Right renal pelvis (tissue), 4 donors: ENCODE measurements around the gene THBD. TPM values are rescaled to one million over a fixed set of nuclear protein-coding genes. Genes with fewer than 3 reads are reported as not detected.

Experiments
- DNase-seq, 4 donors: peaks; one replicate each; pipeline ENCODE4 v3.0.0-alpha.2; 2013; ENCODE audit warnings: low read depth in 4 of 4, low spot score in 3 of 4, missing footprints in 1 of 4
- polyA plus RNA-seq, 4 donors: library from polyadenylated mRNA; unstranded; fragments of 120-200 nt; gene quantifications; one replicate each; pipeline ENCODE4 v1.2.1, GENCODE V29; 2013; ENCODE audit not compliant: insufficient read length in 4 of 4

Gene THBD
- polyA plus RNA-seq, 4 donors: 5.2 to 10.8 (median 5.8) TPM

GRCh38 chr20:23062632-23063031 is 13.2 kb upstream of the THBD start:
- no peak for DNase-seq

- no peak for DNase-seq
Measured at GRCh38 chr20:23061734-23062561, 12.5 kb upstream of the THBD start.

GRCh38 chr20:23061262-23061661 is 11.8 kb upstream of the THBD start:
- DNase-seq: no peak

- no peak for DNase-seq
Measured at GRCh38 chr20:23060629-23061028, 11.2 kb upstream of the THBD start.

GRCh38 chr20:23059846-23060245 is 10.4 kb upstream of the THBD start:
- no peak for DNase-seq

- DNase-seq: no peak
Measured at GRCh38 chr20:23059001-23059400, 9.5 kb upstream of the THBD start.

- no peak for DNase-seq
Measured at GRCh38 chr20:23058240-23058639, 8.8 kb upstream of the THBD start.

GRCh38 chr20:23052904-23053303 is 3.4 kb upstream of the THBD start:
- DNase-seq: no peak

- DNase-seq: peak in 3 of 4 donors; percentile 70 to 79 (median 73)
Measured at GRCh38 chr20:23050847-23051627, 1.6 kb upstream of the THBD start.

- DNase-seq: no peak
Measured at GRCh38 chr20:23050076-23050838, 785 bp upstream of the THBD start.

- no peak for DNase-seq
Measured at GRCh38 chr20:23048283-23049200, 930 bp downstream of the THBD start.

- no peak for DNase-seq
Measured at GRCh38 chr20:23047738-23048214, 1.7 kb downstream of the THBD start.

GRCh38 chr20:23047001-23047737 is 2.3 kb downstream of the THBD start:
- no peak for DNase-seq

GRCh38 chr20:23046431-23046830 is 3.0 kb downstream of the THBD start:
- DNase-seq: no peak

- DNase-seq: no peak
Measured at GRCh38 chr20:23043376-23043775, 6.1 kb downstream of the THBD start.

- no peak for DNase-seq
Measured at GRCh38 chr20:23042270-23042669, 7.2 kb downstream of the THBD start.

GRCh38 chr20:23039885-23040508 is 9.5 kb downstream of the THBD start:
- DNase-seq: no peak

GRCh38 chr20:23039136-23039875 is 10.2 kb downstream of the THBD start:
- DNase-seq: no peak
